Tibial artery (tissue), 4 donors: ENCODE results near the gene CRB3.

Source experiments
- DNase-seq, 2 donors: peaks; one replicate each; pipeline ENCODE4 v3.0.0-alpha.2; 2019
- H3K27ac ChIP-seq, 2 donors: fragments of 200-600 bp; sonication (generic) in 1 of 2; 1 replicate in 1 of 2; 2 replicates in 1 of 2; pipeline ENCODE4 v1.5.1; 2018 to 2019; ENCODE audit warnings: mild to moderate bottlenecking in 1 of 2
- H3K27me3 ChIP-seq, 2 donors: fragments of 200-600 bp; sonication (generic) in 1 of 2; one replicate each; pipeline versions ENCODE4 v1.5.1 to v1.6.0; 2016 to 2019
- H3K36me3 ChIP-seq, 3 donors: fragments of 200-600 bp; sonication (generic) in 2 of 3; one replicate each; pipeline ENCODE4 v1.5.1; 2016 to 2019; ENCODE audit warnings: mild to moderate bottlenecking in 2 of 3
- H3K4me1 ChIP-seq, 4 donors: fragments of 200-600 bp; sonication (generic) in 2 of 4; 1 replicate in 3 of 4; 2 replicates in 1 of 4; pipeline ENCODE4 v1.5.1; 2016 to 2019
- H3K4me3 ChIP-seq, 2 donors: fragments of 200-600 bp; sonication (generic) in 1 of 2; 1 replicate in 1 of 2; 2 replicates in 1 of 2; pipeline ENCODE4 v1.5.1; 2018 to 2019; ENCODE audit warnings: mild to moderate bottlenecking in 2 of 2
- H3K9me3 ChIP-seq, 3 donors: fragments of 200-600 bp; sonication (generic) in 1 of 3; one replicate each; pipeline ENCODE4 v1.5.1; 2016 to 2019
- CTCF ChIP-seq, 2 experiments: fragments of 200-600 bp in 1 of 2; fragments of 450-650 bp in 1 of 2; IDR thresholded peaks; one replicate each; pipeline ENCODE4 v1.5.1; 2017 to 2019; ENCODE audit warnings: antibody characterized with exemption in 2 of 2, mild to moderate bottlenecking in 1 of 2, moderate library complexity in 1 of 2
- intact Hi-C: fragments of 100-400 bp; cut with DNase I; formaldehyde crosslinking; loops from one replicate; pipeline ENCODE4 v1.15.0; 2023; ENCODE audit warnings: low total_unique reads

Gene CRB3

GRCh38 chr19:6429419-6430221, 34.5 kb upstream of the CRB3 start:
- Histone ChIP-seq H3K27ac (no peak overlapping the region), H3K27me3 (no peaks in the 10 kb centered on the region), H3K36me3 (no peaks in the 10 kb centered on the region), H3K9me3 (no peaks in the 10 kb centered on the region), H3K4me1 (peaks cover 0 to 5% (median 2%) of the 10 kb centered on the region in 4 donors), H3K4me3 (no peak overlapping the region)
- no peak for DNase-seq
- TF ChIP-seq CTCF (IDR thresholded peaks at IDR 0.05) = no peak
- intact Hi-C loops = no loop called here

GRCh38 chr19:6431891-6432290, 32.2 kb upstream of the CRB3 start:
- no peak for TF ChIP-seq CTCF (IDR thresholded peaks at IDR 0.05)
- no peak overlapping the region for H3K27ac ChIP-seq
- no peak for DNase-seq
- no peaks in the 10 kb centered on the region for H3K27me3 ChIP-seq
- no peaks in the 10 kb centered on the region for H3K36me3 ChIP-seq
- H3K4me1 ChIP-seq = no peaks in the 10 kb centered on the region
- intact Hi-C loops = no loop called here
- H3K9me3 ChIP-seq = no peaks in the 10 kb centered on the region
- no peak overlapping the region for H3K4me3 ChIP-seq

GRCh38 chr19:6433165-6433564, 30.9 kb upstream of the CRB3 start:
- Histone ChIP-seq H3K9me3 (no peaks in the 10 kb centered on the region), H3K4me1 (no peaks in the 10 kb centered on the region), H3K27me3 (no peaks in the 10 kb centered on the region), H3K4me3 (no peak overlapping the region), H3K36me3 (no peaks in the 10 kb centered on the region), H3K27ac (no peak overlapping the region)
- intact Hi-C loops = no loop called here
- no peak for TF ChIP-seq CTCF (IDR thresholded peaks at IDR 0.05)
- no peak for DNase-seq

- no peaks in the 10 kb centered on the region for H3K36me3 ChIP-seq
- no peak for TF ChIP-seq CTCF (IDR thresholded peaks at IDR 0.05)
- no peak for DNase-seq
- H3K27ac ChIP-seq = no peak within 1 kb of the TSS
- H3K27me3 ChIP-seq = no peaks in the 10 kb centered on the region
- no peak within 1 kb of the TSS for H3K4me3 ChIP-seq
- no peaks in the 10 kb centered on the region for H3K4me1 ChIP-seq
- H3K9me3 ChIP-seq = no peaks in the 10 kb centered on the region
- intact Hi-C loops = no loop called here
Measured at GRCh38 chr19:6433663-6434062, 30.4 kb upstream of the CRB3 start, which contains the start of gene SLC25A41. Gene SLC25A41 (minus strand): TSS chr19:6433763. CDS start chr19:6433693, 70 bp downstream.

GRCh38 chr19:6439743-6440142, 24.3 kb upstream of the CRB3 start:
- Histone ChIP-seq H3K4me3 (no peak overlapping the region), H3K27ac (no peak overlapping the region), H3K4me1 (no peaks in the 10 kb centered on the region), H3K9me3 (no peaks in the 10 kb centered on the region), H3K36me3 (peaks cover 0 to 26% (median 8%) of the 10 kb centered on the region in 3 donors), H3K27me3 (no peaks in the 10 kb centered on the region)
- no peak for TF ChIP-seq CTCF (IDR thresholded peaks at IDR 0.05)
- intact Hi-C loops = loop anchor here (2.0 kb wide), 1 partner anchor 29 kb away; no protein-coding TSS in a partner anchor
- DNase-seq = no peak
